ENCODE results near the gene CDX1.
A peak's percentile ranks its signal among the peaks of the same experiment; 100 is the strongest.

The CDX1 gene

GRCh38 chr5:150142185-150142958 is 24.2 kb upstream of the CDX1 start:
- peaks cover 67% of the 10 kb centered on the region for H3K4me1 ChIP-seq

DNA sequence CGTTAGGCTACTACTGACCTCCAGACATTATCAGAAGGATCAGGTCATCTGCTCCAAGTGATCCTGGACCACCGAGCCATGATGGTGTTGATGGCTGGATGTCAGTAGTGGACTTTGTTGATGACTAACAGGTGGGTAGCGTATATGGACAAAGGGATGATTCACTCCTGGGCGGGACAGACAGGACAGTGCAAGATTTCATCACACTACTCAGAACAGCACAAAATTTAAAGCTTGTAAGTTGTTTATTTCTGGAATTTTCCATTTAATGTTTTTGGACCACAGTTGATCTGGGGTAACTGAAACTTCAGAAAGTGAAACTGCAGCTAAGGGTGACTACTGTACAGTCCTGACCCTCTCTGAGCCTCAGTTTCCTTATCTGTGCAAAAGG is 23.6 kb upstream of the CDX1 start:
- Histone ChIP-seq H3K9me3 (no peaks in the 10 kb centered on the region), H3K36me3 (no peaks in the 10 kb centered on the region; the same call in 1 of the 2 replicates), H3K4me3 (ENCODE audit: low read depth, low read length) (no peak overlapping the region), H3K27me3 (no peaks in the 10 kb centered on the region), H3K4me1 (peaks cover 61% of the 10 kb centered on the region)
- TF ChIP-seq, protein P1, sequence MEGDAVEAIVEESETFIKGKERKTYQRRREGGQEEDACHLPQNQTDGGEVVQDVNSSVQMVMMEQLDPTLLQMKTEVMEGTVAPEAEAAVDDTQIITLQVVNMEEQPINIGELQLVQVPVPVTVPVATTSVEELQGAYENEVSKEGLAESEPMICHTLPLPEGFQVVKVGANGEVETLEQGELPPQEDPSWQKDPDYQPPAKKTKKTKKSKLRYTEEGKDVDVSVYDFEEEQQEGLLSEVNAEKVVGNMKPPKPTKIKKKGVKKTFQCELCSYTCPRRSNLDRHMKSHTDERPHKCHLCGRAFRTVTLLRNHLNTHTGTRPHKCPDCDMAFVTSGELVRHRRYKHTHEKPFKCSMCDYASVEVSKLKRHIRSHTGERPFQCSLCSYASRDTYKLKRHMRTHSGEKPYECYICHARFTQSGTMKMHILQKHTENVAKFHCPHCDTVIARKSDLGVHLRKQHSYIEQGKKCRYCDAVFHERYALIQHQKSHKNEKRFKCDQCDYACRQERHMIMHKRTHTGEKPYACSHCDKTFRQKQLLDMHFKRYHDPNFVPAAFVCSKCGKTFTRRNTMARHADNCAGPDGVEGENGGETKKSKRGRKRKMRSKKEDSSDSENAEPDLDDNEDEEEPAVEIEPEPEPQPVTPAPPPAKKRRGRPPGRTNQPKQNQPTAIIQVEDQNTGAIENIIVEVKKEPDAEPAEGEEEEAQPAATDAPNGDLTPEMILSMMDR (IDR thresholded peaks at IDR 0.05; ENCODE audit: low read depth, low read length): no peak
- no peak for DNase-seq

More at GRCh38 chr5:150142185-150142958, 24.2 kb upstream of the CDX1 start:
- DNase-seq: no peak
- Histone ChIP-seq H3K36me3 (no peaks in the 10 kb centered on the region; the same call in 1 of the 2 replicates), H3K4me3 (ENCODE audit: low read depth, low read length) (no peak overlapping the region), H3K9me3 (no peaks in the 10 kb centered on the region), H3K27me3 (no peaks in the 10 kb centered on the region)
- TF ChIP-seq, protein P1 (IDR thresholded peaks at IDR 0.05; ENCODE audit: low read depth, low read length): no peak

GRCh38 chr5:150143350-150144245 is 23.0 kb upstream of the CDX1 start:
- peak; percentile 88 for DNase-seq
- no peaks in the 10 kb centered on the region for H3K36me3 ChIP-seq
- no peaks in the 10 kb centered on the region for H3K9me3 ChIP-seq
- H3K4me1 ChIP-seq: peaks cover 54% of the 10 kb centered on the region
- peak overlapping the region; percentile 3; the same call in 1 of the 2 replicates for H3K4me3 ChIP-seq (ENCODE audit: low read depth, low read length)
- TF ChIP-seq, protein P1 (IDR thresholded peaks at IDR 0.05; ENCODE audit: low read depth, low read length): no peak
- no peaks in the 10 kb centered on the region for H3K27me3 ChIP-seq

DNA sequence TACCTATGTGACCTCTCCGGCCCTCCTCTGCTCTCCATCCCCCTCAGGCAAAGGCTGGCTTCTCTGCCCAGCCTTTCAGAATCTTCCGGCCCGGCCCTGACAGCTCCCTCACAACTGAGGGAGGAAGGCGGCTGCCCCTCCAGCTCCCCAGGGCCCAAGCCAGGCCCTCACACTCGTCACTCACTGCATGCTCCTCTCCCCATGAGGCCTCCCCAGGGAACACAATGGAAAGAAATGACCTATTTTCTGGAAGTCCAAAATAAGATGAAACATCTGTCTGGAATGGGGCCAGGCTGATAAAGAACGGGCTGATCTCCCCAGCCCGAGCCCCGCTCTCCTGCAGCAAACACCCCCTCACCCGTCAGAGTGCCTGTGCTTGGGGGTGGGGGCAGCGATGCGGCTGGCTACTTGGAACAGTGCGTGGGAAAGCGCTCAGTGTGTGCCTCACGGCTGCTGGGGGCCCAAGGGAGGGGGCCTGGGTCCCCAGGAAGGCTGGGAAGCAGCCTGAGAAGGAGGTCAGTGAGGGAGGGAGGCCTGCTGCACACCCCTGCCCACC is 22.3 kb upstream of the CDX1 start:
- TF ChIP-seq, protein P1 (IDR thresholded peaks at IDR 0.05; ENCODE audit: low read depth, low read length): no peak
- Histone ChIP-seq H3K4me3 (ENCODE audit: low read depth, low read length) (peak overlapping the region; percentile 15; the same call in 1 of the 2 replicates), H3K9me3 (no peaks in the 10 kb centered on the region), H3K4me1 (peaks cover 47% of the 10 kb centered on the region), H3K36me3 (no peaks in the 10 kb centered on the region), H3K27me3 (no peaks in the 10 kb centered on the region)
- peak; percentile 73 for DNase-seq

GRCh38 chr5:150144879-150145278 is 21.7 kb upstream of the CDX1 start:
- Histone ChIP-seq H3K27me3 (no peaks in the 10 kb centered on the region), H3K4me1 (peaks cover 47% of the 10 kb centered on the region), H3K36me3 (no peaks in the 10 kb centered on the region), H3K4me3 (ENCODE audit: low read depth, low read length) (no peak overlapping the region), H3K9me3 (no peaks in the 10 kb centered on the region)
- TF ChIP-seq, protein P1 (IDR thresholded peaks at IDR 0.05; ENCODE audit: low read depth, low read length): no peak
- no peak for DNase-seq
